ENCODE measurements around the gene GSG1L.

Gene GSG1L

GRCh38 chr16:27935076-27935475 lies 128.4 kb downstream of the GSG1L start:
- FAIRE-seq = no peak

GRCh38 chr16:27932542-27933135 lies 130.9 kb downstream of the GSG1L start:
- FAIRE-seq = no peak

GRCh38 chr16:27929818-27930217 lies 133.7 kb downstream of the GSG1L start:
- FAIRE-seq = no peak

GRCh38 chr16:27928542-27928941 lies 135.0 kb downstream of the GSG1L start:
- FAIRE-seq = no peak

- no peak for FAIRE-seq
These were observed 136.1 kb downstream of the GSG1L start for GRCh38 chr16:27927266-27927901.

- FAIRE-seq = no peak
These were observed 137.9 kb downstream of the GSG1L start for GRCh38 chr16:27925612-27926011.

GRCh38 chr16:27924411-27925118 lies 138.9 kb downstream of the GSG1L start:
- no peak for FAIRE-seq

GRCh38 chr16:27923751-27924150 lies 139.8 kb downstream of the GSG1L start:
- FAIRE-seq = no peak

GRCh38 chr16:27922433-27922832 lies 141.1 kb downstream of the GSG1L start:
- no peak for FAIRE-seq

- no peak for FAIRE-seq
These were observed 142.4 kb downstream of the GSG1L start for GRCh38 chr16:27921134-27921533.

- no peak for FAIRE-seq
These were observed 143.1 kb downstream of the GSG1L start for GRCh38 chr16:27920391-27920891.

- no peak for FAIRE-seq
These were observed 144.8 kb downstream of the GSG1L start for GRCh38 chr16:27918755-27919154.

GRCh38 chr16:27917949-27918348 lies 145.6 kb downstream of the GSG1L start:
- FAIRE-seq = no peak

GRCh38 chr16:27911486-27911885 lies 152.0 kb downstream of the GSG1L start:
- FAIRE-seq = no peak

GRCh38 chr16:27907457-27907972 lies 156.0 kb downstream of the GSG1L start:
- FAIRE-seq = no peak

- FAIRE-seq = no peak
These were observed 156.6 kb downstream of the GSG1L start for GRCh38 chr16:27906883-27907282.

- FAIRE-seq = no peak
These were observed 160.4 kb downstream of the GSG1L start for GRCh38 chr16:27903046-27903655.

GRCh38 chr16:27902551-27902950 lies 161.0 kb downstream of the GSG1L start:
- FAIRE-seq = no peak

GRCh38 chr16:27901956-27902355 lies 161.6 kb downstream of the GSG1L start:
- no peak for FAIRE-seq

GRCh38 chr16:27899736-27900135 lies 163.8 kb downstream of the GSG1L start:
- no peak for FAIRE-seq

- FAIRE-seq = no peak
These were observed 169.1 kb downstream of the GSG1L start for GRCh38 chr16:27894386-27894785.

GRCh38 chr16:27892879-27893278 lies 170.6 kb downstream of the GSG1L start:
- FAIRE-seq = no peak

- no peak for FAIRE-seq
These were observed 172.6 kb downstream of the GSG1L start for GRCh38 chr16:27890866-27891265.
